Effector memory CD4-positive, alpha-beta T cell (primary cell): Measurements from ENCODE around the gene UNC80.
"Not testable (repeated sequence)": the region's sequence is repeated elsewhere in the genome, so short reads cannot be mapped to it uniquely, and the experiment has no call there.

Experiments
- DNase-seq, 3 donors: peaks; one replicate each; pipeline ENCODE4 v3.0.0-alpha.2; 2020
- H3K27ac ChIP-seq: 2 replicates; pipeline ENCODE4 v1.7.0; 2013; ENCODE audit warnings: mild to moderate bottlenecking, low read length, moderate library complexity; ENCODE audit not compliant: insufficient read depth, poor library complexity, severe bottlenecking
- H3K27me3 ChIP-seq: replicated peaks from 2 replicates; pipeline ENCODE4 v1.7.0; 2013; ENCODE audit warnings: mild to moderate bottlenecking, low read length; ENCODE audit not compliant: insufficient read depth, control insufficient read depth, poor library complexity, severe bottlenecking
- H3K36me3 ChIP-seq: 2 replicates; pipeline ENCODE4 v1.7.0; 2013; ENCODE audit warnings: mild to moderate bottlenecking, low read length, moderate library complexity; ENCODE audit not compliant: control insufficient read depth, insufficient read depth
- H3K4me1 ChIP-seq: 2 replicates; pipeline ENCODE4 v1.7.0; 2013; ENCODE audit warnings: low read length, mild to moderate bottlenecking; ENCODE audit not compliant: control insufficient read depth, insufficient read depth, poor library complexity, severe bottlenecking
- H3K4me3 ChIP-seq: 2 replicates; pipeline ENCODE4 v1.7.0; 2013; ENCODE audit warnings: low read length, low read depth, mild to moderate bottlenecking; ENCODE audit not compliant: insufficient read depth, poor library complexity, severe bottlenecking
- H3K9me3 ChIP-seq: 2 replicates; pipeline ENCODE4 v1.7.0; 2013; ENCODE audit warnings: mild to moderate bottlenecking, low read length, moderate library complexity; ENCODE audit not compliant: control insufficient read depth

UNC80 gene

DNA sequence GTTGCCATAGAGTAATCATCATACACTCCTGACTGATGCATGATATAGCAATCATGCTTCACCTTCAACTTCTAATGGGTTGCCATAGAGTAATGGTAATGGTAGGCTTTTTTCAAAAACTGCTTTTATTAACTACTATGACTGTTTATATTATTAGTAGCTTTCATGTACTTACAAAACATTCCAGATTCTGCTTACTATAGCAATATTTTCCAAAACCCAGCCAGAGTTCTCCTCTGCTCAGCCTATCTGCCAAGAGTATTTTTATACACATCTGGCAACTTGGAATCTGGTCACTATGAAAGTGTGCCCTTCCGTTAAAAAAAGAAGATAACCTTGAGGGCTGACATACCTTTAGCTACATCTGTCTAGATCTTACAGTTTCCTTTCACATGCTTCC lies 5.0 kb upstream of the UNC80 start:
- no peak overlapping the region for H3K4me3 ChIP-seq
- H3K4me1 ChIP-seq = no peaks in the 10 kb centered on the region
- peaks cover 2% of the 10 kb centered on the region for H3K27me3 ChIP-seq
- H3K36me3 ChIP-seq = no peaks in the 10 kb centered on the region
- H3K27ac ChIP-seq = no peak overlapping the region
- no peak for DNase-seq
- no peaks in the 10 kb centered on the region for H3K9me3 ChIP-seq

- H3K27ac ChIP-seq = no peak overlapping the region
- no peaks in the 10 kb centered on the region for H3K4me1 ChIP-seq
- no peak overlapping the region for H3K4me3 ChIP-seq
- no peaks in the 10 kb centered on the region for H3K36me3 ChIP-seq
- H3K9me3 ChIP-seq = no peaks in the 10 kb centered on the region
- peaks cover 2% of the 10 kb centered on the region for H3K27me3 ChIP-seq
- no peak for DNase-seq
Measured at GRCh38 chr2:209767316-209767715, 4.3 kb upstream of the UNC80 start.

GRCh38 chr2:209768557-209768956 lies 3.1 kb upstream of the UNC80 start:
- no peak overlapping the region for H3K4me3 ChIP-seq
- no peaks in the 10 kb centered on the region for H3K4me1 ChIP-seq
- DNase-seq = no peak
- no peak overlapping the region for H3K27ac ChIP-seq
- H3K27me3 ChIP-seq = peaks cover 2% of the 10 kb centered on the region
- H3K9me3 ChIP-seq = no peaks in the 10 kb centered on the region
- H3K36me3 ChIP-seq = no peaks in the 10 kb centered on the region

GRCh38 chr2:209772290-209772685 lies 656 bp downstream of the UNC80 start:
- H3K36me3 ChIP-seq = no peaks in the 10 kb centered on the region
- DNase-seq = no peak
- no peak overlapping the region for H3K27ac ChIP-seq
- H3K4me1 ChIP-seq = no peaks in the 10 kb centered on the region
- H3K27me3 ChIP-seq = peaks cover 2% of the 10 kb centered on the region
- no peaks in the 10 kb centered on the region for H3K9me3 ChIP-seq
- no peak overlapping the region for H3K4me3 ChIP-seq

GRCh38 chr2:209773377-209773776 lies 1.7 kb downstream of the UNC80 start:
- H3K27me3 ChIP-seq = peaks cover 2% of the 10 kb centered on the region
- no peak for DNase-seq
- no peak overlapping the region for H3K4me3 ChIP-seq
- no peaks in the 10 kb centered on the region for H3K4me1 ChIP-seq
- H3K27ac ChIP-seq = no peak overlapping the region
- H3K36me3 ChIP-seq = no peaks in the 10 kb centered on the region
- no peaks in the 10 kb centered on the region for H3K9me3 ChIP-seq

DNA sequence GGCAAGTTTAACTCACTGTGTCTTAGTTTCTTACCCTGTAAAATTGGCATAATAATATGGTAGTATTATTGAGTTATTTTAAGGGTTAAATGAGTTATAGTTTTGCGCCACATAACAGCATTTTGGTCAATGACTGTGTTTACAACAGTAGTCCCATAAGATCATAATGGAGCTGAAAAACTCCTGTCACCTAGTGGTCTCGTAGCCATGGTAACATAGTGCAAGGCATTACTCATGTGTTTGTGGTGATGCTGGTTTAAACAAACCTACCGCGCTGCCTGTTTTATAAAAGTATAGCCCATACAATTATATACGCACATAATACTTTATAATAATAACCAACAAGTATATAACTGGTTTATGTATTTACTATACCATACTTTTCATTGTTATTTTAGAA lies 15.8 kb downstream of the UNC80 start:
- no peak for DNase-seq
- Histone ChIP-seq H3K9me3 (no peaks in the 10 kb centered on the region), H3K4me3 (no peak overlapping the region)

DNA sequence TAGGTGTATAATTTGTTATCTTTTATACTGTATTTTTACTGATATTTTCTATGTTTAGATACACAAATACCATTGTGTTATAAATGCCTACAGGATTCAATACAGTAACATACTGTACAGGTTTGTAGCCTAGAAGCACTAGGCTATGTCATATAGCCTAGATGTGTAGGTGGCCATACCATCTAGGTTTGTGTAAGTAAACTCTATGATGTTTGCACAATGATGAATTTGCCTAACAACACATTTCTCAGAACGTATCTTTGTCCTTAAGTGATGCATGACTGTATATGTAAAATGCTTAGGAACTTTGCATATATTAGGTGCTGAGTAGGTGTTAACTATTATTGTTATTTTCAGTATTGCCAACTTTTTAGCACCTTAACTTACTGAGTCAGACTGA lies 17.3 kb downstream of the UNC80 start:
- H3K4me1 ChIP-seq = no peaks in the 10 kb centered on the region
- H3K36me3 ChIP-seq = no peaks in the 10 kb centered on the region
- H3K27ac ChIP-seq = no peak overlapping the region
- no peaks in the 10 kb centered on the region for H3K9me3 ChIP-seq
- no peaks in the 10 kb centered on the region for H3K27me3 ChIP-seq
- H3K4me3 ChIP-seq = no peak overlapping the region
- DNase-seq = no peak

More for the DNA sequence above, 15.8 kb downstream of the UNC80 start:
- no peaks in the 10 kb centered on the region for H3K27me3 ChIP-seq
- no peaks in the 10 kb centered on the region for H3K36me3 ChIP-seq
- H3K4me1 ChIP-seq = no peaks in the 10 kb centered on the region
- H3K27ac ChIP-seq = no peak overlapping the region

GRCh38 chr2:209790066-209790728 lies 18.6 kb downstream of the UNC80 start:
- Histone ChIP-seq H3K4me1 (no peaks in the 10 kb centered on the region), H3K9me3 (no peaks in the 10 kb centered on the region), H3K27ac (no peak overlapping the region), H3K27me3 (no peaks in the 10 kb centered on the region), H3K36me3 (no peaks in the 10 kb centered on the region), H3K4me3 (peak overlapping the region; percentile 33)
- DNase-seq = no peak

GRCh38 chr2:209791151-209791550 lies 19.5 kb downstream of the UNC80 start:
- no peaks in the 10 kb centered on the region for H3K27me3 ChIP-seq
- H3K27ac ChIP-seq = no peak overlapping the region
- no peaks in the 10 kb centered on the region for H3K9me3 ChIP-seq
- H3K36me3 ChIP-seq = no peaks in the 10 kb centered on the region
- H3K4me1 ChIP-seq = no peaks in the 10 kb centered on the region
- DNase-seq = no peak
- H3K4me3 ChIP-seq = no peak overlapping the region

- not testable (repeated sequence) for H3K27me3 ChIP-seq, H3K4me1 ChIP-seq, H3K9me3 ChIP-seq, H3K4me3 ChIP-seq, DNase-seq, H3K27ac ChIP-seq, H3K36me3 ChIP-seq
Measured at GRCh38 chr2:209795425-209795824, 23.8 kb downstream of the UNC80 start.
